ENCODE data around the gene ARMC3. TPM values are rescaled to one million over a fixed set of nuclear protein-coding genes. Genes with fewer than 3 reads are reported as not detected.
A peak's percentile ranks its signal among the peaks of the same experiment; 100 is the strongest.

ARMC3 gene
- total and polyA plus RNA-seq, 2 experiments from 2014 or later, result 0.24 TPM; not detected in 1

DNA sequence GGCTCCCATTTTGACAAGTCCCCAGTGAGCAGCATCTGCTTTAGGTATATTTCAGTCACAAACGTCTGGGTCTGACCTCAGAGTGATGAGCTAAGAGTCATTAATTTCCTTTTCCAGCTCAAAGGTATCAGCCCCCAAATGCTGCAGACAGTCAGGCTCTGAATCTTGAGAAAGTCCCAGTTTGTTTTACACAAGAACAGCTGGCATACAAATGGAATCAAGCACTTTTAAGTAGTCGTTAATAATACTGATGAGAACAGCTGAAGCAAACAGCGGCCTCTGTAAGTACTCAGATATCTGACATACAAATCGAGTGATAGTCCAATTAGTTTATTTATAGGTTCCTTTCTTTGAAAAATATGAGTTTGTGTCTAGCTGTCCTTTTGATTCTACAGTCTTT, 118.2 kb downstream of the ARMC3 start:
- no peak overlapping the region; the same call in 1 of the 2 replicates for H2AFZ ChIP-seq

DNA sequence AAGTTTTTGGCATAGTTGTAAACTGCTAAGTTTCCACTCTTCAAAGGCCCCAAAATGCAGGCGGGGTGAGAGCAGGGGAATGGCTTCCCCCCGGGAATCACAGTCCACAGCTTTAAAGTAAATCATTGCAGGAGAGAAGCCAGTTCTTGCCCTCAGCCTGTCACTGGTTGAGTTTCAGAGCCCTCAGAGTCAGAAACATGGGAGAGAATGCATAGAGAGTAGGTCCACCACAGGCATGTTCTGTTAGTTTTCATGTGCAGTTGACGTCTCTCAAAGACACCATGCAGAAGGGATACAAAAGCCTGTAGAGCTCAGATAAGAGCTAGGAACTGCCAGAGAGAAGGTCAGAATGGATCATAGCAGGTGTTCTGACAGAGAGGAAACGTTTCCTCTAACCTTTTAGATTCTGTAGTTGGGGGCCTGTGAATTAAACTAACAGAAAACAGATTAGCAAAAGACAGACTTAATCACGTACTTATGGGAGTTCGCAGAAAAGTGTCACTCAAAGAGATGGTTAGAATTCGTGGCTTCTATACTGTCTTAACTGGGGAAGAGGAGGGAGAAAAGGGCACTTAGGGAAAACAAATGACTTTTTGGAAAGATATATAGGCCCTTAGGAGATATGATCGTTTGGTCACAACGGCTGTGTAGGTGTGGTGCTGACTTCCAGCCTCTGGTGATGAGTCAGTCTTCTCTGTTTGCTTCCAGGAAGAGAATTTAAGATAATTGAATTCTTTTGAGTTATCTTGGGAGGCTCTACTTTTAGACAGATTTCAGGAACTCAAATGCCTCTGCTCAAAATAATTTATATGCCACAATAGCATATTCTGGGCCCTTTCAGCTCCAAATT, 119.6 kb downstream of the ARMC3 start:
- H3K4me2 ChIP-seq, result no peak overlapping the region
- peaks cover 14% of the 10 kb centered on the region; the same call in 1 of the 2 replicates for H3K9me2 ChIP-seq (ENCODE audit: insufficient read depth)
- H3F3A ChIP-seq (replicated peaks; ENCODE audit: low read depth), result no peaks in the 10 kb centered on the region
- no peak overlapping the region for H3K27ac ChIP-seq (ENCODE audit: low read depth)
- peaks cover 3% of the 10 kb centered on the region for H3K4me1 ChIP-seq (ENCODE audit: insufficient read depth)
- Mint-ChIP-seq H3K4me1 (peaks cover 9% of the 10 kb centered on the region), H3K4me3 (no peak overlapping the region), H3K27me3 (ENCODE audit: insufficient read depth, low read depth, poor library complexity) (no peaks in the 10 kb centered on the region), H3K27ac (no peak overlapping the region), H3K36me3 (ENCODE audit: low read depth) (no peaks in the 10 kb centered on the region), H3K9me3 (no peaks in the 10 kb centered on the region)
- no peak overlapping the region for H3K4me3 ChIP-seq
- H3K27me3 ChIP-seq (ENCODE audit: insufficient read depth), result no peaks in the 10 kb centered on the region
- DNase-seq (ENCODE audit: low spot score) (no peak), ATAC-seq (no peak)
- H4K20me1 ChIP-seq (replicated peaks; ENCODE audit: insufficient read depth), result no peaks in the 10 kb centered on the region
- H2AFZ ChIP-seq, result peak overlapping the region; percentile 35; the same call in 1 of the 2 replicates
- no peaks in the 10 kb centered on the region for H3K36me3 ChIP-seq (ENCODE audit: insufficient read depth)
- no peaks in the 10 kb centered on the region for H3K79me2 ChIP-seq (replicated peaks; ENCODE audit: insufficient read depth)
- TF ChIP-seq EZH2 (IDR thresholded peaks at IDR 0.05; ENCODE audit: low read depth, unreplicated experiment) (no peak), ZNF331 (CRISPR knock-in tag; IDR thresholded peaks at IDR 0.05; ENCODE audit: low read depth) (no peak), JUNB (IDR thresholded peaks at IDR 0.05; ENCODE audit: unreplicated experiment) (no peak), ZNF114 (CRISPR knock-in tag; IDR thresholded peaks at IDR 0.05) (no peak), STAT1 (IDR thresholded peaks at IDR 0.05; ENCODE audit: unreplicated experiment) (no peak), EZH2phosphoT487 (IDR thresholded peaks at IDR 0.05; ENCODE audit: unreplicated experiment) (no peak), NANOG (IDR thresholded peaks at IDR 0.05; ENCODE audit: borderline replicate concordance) (no peak), CREB1 (CRISPR knock-in tag; IDR thresholded peaks at IDR 0.05; ENCODE audit: low read depth) (no peak)
- TF ChIP-seq, protein P1, sequence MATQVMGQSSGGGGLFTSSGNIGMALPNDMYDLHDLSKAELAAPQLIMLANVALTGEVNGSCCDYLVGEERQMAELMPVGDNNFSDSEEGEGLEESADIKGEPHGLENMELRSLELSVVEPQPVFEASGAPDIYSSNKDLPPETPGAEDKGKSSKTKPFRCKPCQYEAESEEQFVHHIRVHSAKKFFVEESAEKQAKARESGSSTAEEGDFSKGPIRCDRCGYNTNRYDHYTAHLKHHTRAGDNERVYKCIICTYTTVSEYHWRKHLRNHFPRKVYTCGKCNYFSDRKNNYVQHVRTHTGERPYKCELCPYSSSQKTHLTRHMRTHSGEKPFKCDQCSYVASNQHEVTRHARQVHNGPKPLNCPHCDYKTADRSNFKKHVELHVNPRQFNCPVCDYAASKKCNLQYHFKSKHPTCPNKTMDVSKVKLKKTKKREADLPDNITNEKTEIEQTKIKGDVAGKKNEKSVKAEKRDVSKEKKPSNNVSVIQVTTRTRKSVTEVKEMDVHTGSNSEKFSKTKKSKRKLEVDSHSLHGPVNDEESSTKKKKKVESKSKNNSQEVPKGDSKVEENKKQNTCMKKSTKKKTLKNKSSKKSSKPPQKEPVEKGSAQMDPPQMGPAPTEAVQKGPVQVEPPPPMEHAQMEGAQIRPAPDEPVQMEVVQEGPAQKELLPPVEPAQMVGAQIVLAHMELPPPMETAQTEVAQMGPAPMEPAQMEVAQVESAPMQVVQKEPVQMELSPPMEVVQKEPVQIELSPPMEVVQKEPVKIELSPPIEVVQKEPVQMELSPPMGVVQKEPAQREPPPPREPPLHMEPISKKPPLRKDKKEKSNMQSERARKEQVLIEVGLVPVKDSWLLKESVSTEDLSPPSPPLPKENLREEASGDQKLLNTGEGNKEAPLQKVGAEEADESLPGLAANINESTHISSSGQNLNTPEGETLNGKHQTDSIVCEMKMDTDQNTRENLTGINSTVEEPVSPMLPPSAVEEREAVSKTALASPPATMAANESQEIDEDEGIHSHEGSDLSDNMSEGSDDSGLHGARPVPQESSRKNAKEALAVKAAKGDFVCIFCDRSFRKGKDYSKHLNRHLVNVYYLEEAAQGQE (IDR thresholded peaks at IDR 0.05; ENCODE audit: unreplicated experiment), result no peak
- TF ChIP-seq, protein P2, sequence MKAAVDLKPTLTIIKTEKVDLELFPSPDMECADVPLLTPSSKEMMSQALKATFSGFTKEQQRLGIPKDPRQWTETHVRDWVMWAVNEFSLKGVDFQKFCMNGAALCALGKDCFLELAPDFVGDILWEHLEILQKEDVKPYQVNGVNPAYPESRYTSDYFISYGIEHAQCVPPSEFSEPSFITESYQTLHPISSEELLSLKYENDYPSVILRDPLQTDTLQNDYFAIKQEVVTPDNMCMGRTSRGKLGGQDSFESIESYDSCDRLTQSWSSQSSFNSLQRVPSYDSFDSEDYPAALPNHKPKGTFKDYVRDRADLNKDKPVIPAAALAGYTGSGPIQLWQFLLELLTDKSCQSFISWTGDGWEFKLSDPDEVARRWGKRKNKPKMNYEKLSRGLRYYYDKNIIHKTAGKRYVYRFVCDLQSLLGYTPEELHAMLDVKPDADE (IDR thresholded peaks at IDR 0.05), result no peak
- TF ChIP-seq, protein P3, sequence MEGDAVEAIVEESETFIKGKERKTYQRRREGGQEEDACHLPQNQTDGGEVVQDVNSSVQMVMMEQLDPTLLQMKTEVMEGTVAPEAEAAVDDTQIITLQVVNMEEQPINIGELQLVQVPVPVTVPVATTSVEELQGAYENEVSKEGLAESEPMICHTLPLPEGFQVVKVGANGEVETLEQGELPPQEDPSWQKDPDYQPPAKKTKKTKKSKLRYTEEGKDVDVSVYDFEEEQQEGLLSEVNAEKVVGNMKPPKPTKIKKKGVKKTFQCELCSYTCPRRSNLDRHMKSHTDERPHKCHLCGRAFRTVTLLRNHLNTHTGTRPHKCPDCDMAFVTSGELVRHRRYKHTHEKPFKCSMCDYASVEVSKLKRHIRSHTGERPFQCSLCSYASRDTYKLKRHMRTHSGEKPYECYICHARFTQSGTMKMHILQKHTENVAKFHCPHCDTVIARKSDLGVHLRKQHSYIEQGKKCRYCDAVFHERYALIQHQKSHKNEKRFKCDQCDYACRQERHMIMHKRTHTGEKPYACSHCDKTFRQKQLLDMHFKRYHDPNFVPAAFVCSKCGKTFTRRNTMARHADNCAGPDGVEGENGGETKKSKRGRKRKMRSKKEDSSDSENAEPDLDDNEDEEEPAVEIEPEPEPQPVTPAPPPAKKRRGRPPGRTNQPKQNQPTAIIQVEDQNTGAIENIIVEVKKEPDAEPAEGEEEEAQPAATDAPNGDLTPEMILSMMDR (conservative IDR thresholded peaks at IDR 0.05; ENCODE audit: low read depth in 2 of 2), result no peak

More for the DNA sequence above, 118.2 kb downstream of the ARMC3 start:
- 0 out of 2 replicates have a peak, but pooled peaks cover 4% of the 10 kb centered on the region for H3K9me2 ChIP-seq (ENCODE audit: insufficient read depth)
- no peak overlapping the region for H3K27ac ChIP-seq (ENCODE audit: low read depth)
- H3K27me3 Mint-ChIP-seq (ENCODE audit: insufficient read depth, low read depth, poor library complexity), result no peaks in the 10 kb centered on the region
- H4K20me1 ChIP-seq (replicated peaks; ENCODE audit: insufficient read depth), result no peaks in the 10 kb centered on the region
- no peak overlapping the region for H3K27ac Mint-ChIP-seq
- H3K4me1 ChIP-seq (ENCODE audit: insufficient read depth), result no peaks in the 10 kb centered on the region; the same call in 1 of the 2 replicates
- TF ChIP-seq ZNF331 (CRISPR knock-in tag; IDR thresholded peaks at IDR 0.05; ENCODE audit: low read depth) (no peak), EZH2 (IDR thresholded peaks at IDR 0.05; ENCODE audit: low read depth, unreplicated experiment) (no peak), STAT1 (IDR thresholded peaks at IDR 0.05; ENCODE audit: unreplicated experiment) (no peak), POLR2AphosphoS5 (IDR thresholded peaks at IDR 0.05; ENCODE audit: low read depth) (no peak), EZH2phosphoT487 (IDR thresholded peaks at IDR 0.05; ENCODE audit: unreplicated experiment) (no peak)
- H3K27me3 ChIP-seq (ENCODE audit: insufficient read depth), result no peaks in the 10 kb centered on the region
- ATAC-seq (no peak), DNase-seq (ENCODE audit: low spot score) (no peak)
- H3K4me1 Mint-ChIP-seq, result no peaks in the 10 kb centered on the region
- H3K4me3 ChIP-seq, result no peak overlapping the region
- H3F3A ChIP-seq (replicated peaks; ENCODE audit: low read depth), result no peaks in the 10 kb centered on the region
- H3K4me2 ChIP-seq, result no peak overlapping the region
- H3K4me3 Mint-ChIP-seq, result no peak overlapping the region
- no peaks in the 10 kb centered on the region for H3K79me2 ChIP-seq (replicated peaks; ENCODE audit: insufficient read depth)
- H3K36me3 Mint-ChIP-seq (ENCODE audit: low read depth), result no peaks in the 10 kb centered on the region
- no peaks in the 10 kb centered on the region for H3K36me3 ChIP-seq (ENCODE audit: insufficient read depth)
- no peaks in the 10 kb centered on the region for H3K9me3 Mint-ChIP-seq

Data from GM23338 (cell line).